ENCODE data around the gene ADSS1.

- TF ChIP-seq POLR2A (IDR thresholded peaks at IDR 0.05): no peak
- TF ChIP-seq, protein P1, sequence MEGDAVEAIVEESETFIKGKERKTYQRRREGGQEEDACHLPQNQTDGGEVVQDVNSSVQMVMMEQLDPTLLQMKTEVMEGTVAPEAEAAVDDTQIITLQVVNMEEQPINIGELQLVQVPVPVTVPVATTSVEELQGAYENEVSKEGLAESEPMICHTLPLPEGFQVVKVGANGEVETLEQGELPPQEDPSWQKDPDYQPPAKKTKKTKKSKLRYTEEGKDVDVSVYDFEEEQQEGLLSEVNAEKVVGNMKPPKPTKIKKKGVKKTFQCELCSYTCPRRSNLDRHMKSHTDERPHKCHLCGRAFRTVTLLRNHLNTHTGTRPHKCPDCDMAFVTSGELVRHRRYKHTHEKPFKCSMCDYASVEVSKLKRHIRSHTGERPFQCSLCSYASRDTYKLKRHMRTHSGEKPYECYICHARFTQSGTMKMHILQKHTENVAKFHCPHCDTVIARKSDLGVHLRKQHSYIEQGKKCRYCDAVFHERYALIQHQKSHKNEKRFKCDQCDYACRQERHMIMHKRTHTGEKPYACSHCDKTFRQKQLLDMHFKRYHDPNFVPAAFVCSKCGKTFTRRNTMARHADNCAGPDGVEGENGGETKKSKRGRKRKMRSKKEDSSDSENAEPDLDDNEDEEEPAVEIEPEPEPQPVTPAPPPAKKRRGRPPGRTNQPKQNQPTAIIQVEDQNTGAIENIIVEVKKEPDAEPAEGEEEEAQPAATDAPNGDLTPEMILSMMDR (IDR thresholded peaks at IDR 0.05): no peak
Measured at GRCh38 chr14:104745431-104745830, 21.4 kb downstream of the ADSS1 start.
